NCI-H526 (cell line): ENCODE measurements around the gene DCAF6.

Experiments used
- DNase-seq, 2 experiments: peaks; one replicate each; lab custom pipeline; 2025; lab: John Stamatoyannopoulos, UW

The DCAF6 gene

GRCh38 chr1:168101336-168101735, 164.9 kb downstream of the DCAF6 start:
- no peak for DNase-seq

GRCh38 chr1:168102487-168102886, 166.0 kb downstream of the DCAF6 start:
- no peak for DNase-seq

GRCh38 chr1:168104535-168104934, 168.1 kb downstream of the DCAF6 start:
- no peak for DNase-seq

GRCh38 chr1:168105846-168106245, 169.4 kb downstream of the DCAF6 start:
- DNase-seq, result no peak

- DNase-seq, result no peak
Measured at GRCh38 chr1:168106274-168106673, 169.8 kb downstream of the DCAF6 start.

- no peak for DNase-seq
Measured at GRCh38 chr1:168110896-168111545, 174.5 kb downstream of the DCAF6 start.

- no peak for DNase-seq
Measured at GRCh38 chr1:168112673-168113305, 176.3 kb downstream of the DCAF6 start.

GRCh38 chr1:168114845-168115244, 178.4 kb downstream of the DCAF6 start:
- DNase-seq, result no peak

- no peak for DNase-seq
Measured at GRCh38 chr1:168116327-168116799, 179.9 kb downstream of the DCAF6 start.

- no peak for DNase-seq
Measured at GRCh38 chr1:168119750-168120149, 183.3 kb downstream of the DCAF6 start.

- no peak for DNase-seq
Measured at GRCh38 chr1:168121401-168122011, 185.0 kb downstream of the DCAF6 start.

GRCh38 chr1:168125051-168125450, 188.6 kb downstream of the DCAF6 start:
- no peak for DNase-seq
